HL-60/S4 treated with phorbol 12-myristate 13-acetate at 8.2 ng/mL for 4 days and 3 days (cell line): ENCODE measurements around the gene SDR39U1.
"Not testable (repeated sequence)": the region's sequence is repeated elsewhere in the genome, so short reads cannot be mapped to it uniquely, and the experiment has no call there.

Experiments used
- in situ Hi-C: fragments of 300-500 bp; cut with MboI; formaldehyde crosslinking; loops from 2 replicates; pipeline ENCODE4 v1.15.0; 2022; ENCODE audit warnings: low sequenced_read_pairs

The SDR39U1 gene

GRCh38 chr14:24442240-24443052 lies at the start of gene SDR39U1:
Gene SDR39U1, minus strand, starts transcription at chr14:24442776. Its CDS starts 7 bp downstream, at chr14:24442769.
- in situ Hi-C loops: loop anchor here (25.0 kb wide), 1 partner anchor 205 kb away; the partner anchor contains the start of genes GMPR2, NEDD8 and TINF2

- in situ Hi-C loops: not testable (repeated sequence)
Observed at GRCh38 chr14:24491586-24492408, 49.2 kb upstream of the SDR39U1 start.

- in situ Hi-C loops: no loop called here
Observed at GRCh38 chr14:24483604-24484252, 41.2 kb upstream of the SDR39U1 start.

- in situ Hi-C loops: not testable (repeated sequence)
Observed at GRCh38 chr14:24482699-24483303, 40.2 kb upstream of the SDR39U1 start.

- in situ Hi-C loops: no loop called here
Observed at GRCh38 chr14:24481622-24482324, 39.2 kb upstream of the SDR39U1 start.

- in situ Hi-C loops: not testable (repeated sequence)
Observed at GRCh38 chr14:24479999-24480398, 37.4 kb upstream of the SDR39U1 start.

GRCh38 chr14:24475261-24475660 lies 32.7 kb upstream of the SDR39U1 start:
- in situ Hi-C loops: no loop called here

- in situ Hi-C loops: no loop called here
Observed at GRCh38 chr14:24473211-24473610, 30.6 kb upstream of the SDR39U1 start.

- in situ Hi-C loops: not testable (repeated sequence)
Observed at GRCh38 chr14:24470450-24470849, 27.9 kb upstream of the SDR39U1 start.

- in situ Hi-C loops: no loop called here
Observed at GRCh38 chr14:24465805-24466204, 23.2 kb upstream of the SDR39U1 start.

GRCh38 chr14:24465368-24465767 lies 22.8 kb upstream of the SDR39U1 start:
- in situ Hi-C loops: no loop called here

- in situ Hi-C loops: no loop called here
Observed at GRCh38 chr14:24463884-24464785, 21.6 kb upstream of the SDR39U1 start.

- in situ Hi-C loops: no loop called here
Observed at GRCh38 chr14:24463017-24463883, 20.7 kb upstream of the SDR39U1 start.

- in situ Hi-C loops: no loop called here
Observed at GRCh38 chr14:24461336-24461735, 18.8 kb upstream of the SDR39U1 start.

- in situ Hi-C loops: no loop called here
Observed at GRCh38 chr14:24459331-24459730, 16.8 kb upstream of the SDR39U1 start.

GRCh38 chr14:24458736-24459135 lies 16.2 kb upstream of the SDR39U1 start:
- in situ Hi-C loops: no loop called here

GRCh38 chr14:24456980-24457379 lies 14.4 kb upstream of the SDR39U1 start:
- in situ Hi-C loops: no loop called here

GRCh38 chr14:24450828-24451227 lies 8.3 kb upstream of the SDR39U1 start:
- in situ Hi-C loops: not testable (repeated sequence)
